B cell (primary cell): ENCODE results near the gene SLC25A17. TPM values are rescaled to one million over a fixed set of nuclear protein-coding genes. Genes with fewer than 3 reads are reported as not detected.
"Not testable (repeated sequence)": the region's sequence is repeated elsewhere in the genome, so short reads cannot be mapped to it uniquely, and the experiment has no call there.

Experiments used
- ATAC-seq: fragments of 200-7000 bp; cut with Tn5 transposase; one replicate; pipeline ENCODE4 v1.10.0; 2021; ENCODE audit warnings: low read depth, mild to moderate bottlenecking, moderate number of reproducible peaks, moderate library complexity
- CTCF ChIA-PET: fragments of 350-600 bp; sonication (Branson Sonifier 250); formaldehyde crosslinking; loops from one replicate; lab custom pipeline; 2021; ENCODE audit warnings: antibody characterized with exemption, inconsistent platforms; lab: Charles Lee
- POLR2A ChIA-PET: fragments of 350-600 bp; sonication (Branson Sonifier 250); formaldehyde crosslinking; loops from one replicate; lab custom pipeline; 2021; ENCODE audit warnings: antibody characterized with exemption; lab: Charles Lee
- DNase-seq: peaks from one replicate; pipeline ENCODE4 v3.0.0; 2013
- H2AFZ ChIP-seq: 2 replicates; pipeline ENCODE4 v1.6.1; 2012; ENCODE audit warnings: mild to moderate bottlenecking, low read depth, low read length; ENCODE audit not compliant: insufficient read depth, poor library complexity, severe bottlenecking
- H3K27ac ChIP-seq, 2 donors: 1 replicate in 1 of 2; 2 replicates in 1 of 2; pipeline ENCODE4 v1.5.1; 2012 to 2013; ENCODE audit warnings: low read length in 2 of 2, mild to moderate bottlenecking in 2 of 2, moderate library complexity in 1 of 2
- H3K27me3 ChIP-seq, 4 experiments: fragments of 200-600 bp in 1 of 4; sonication (generic) in 1 of 4; replicated peaks in 1 of 4; 1 replicate in 2 of 4; 2 replicates in 2 of 4; pipeline versions ENCODE4 v1.6.1 to v1.7.0; 2013 to 2016; ENCODE audit warnings: low read length in 3 of 4, mild to moderate bottlenecking in 2 of 4, mixed read lengths in 1 of 4, moderate library complexity in 1 of 4; ENCODE audit not compliant: insufficient read depth in 4 of 4, control insufficient read depth in 3 of 4; ENCODE audit errors: control extremely low read depth in 1 of 4
- H3K36me3 ChIP-seq, 2 experiments: replicated peaks in 1 of 2; 1 replicate in 1 of 2; 2 replicates in 1 of 2; pipeline versions ENCODE4 v1.6.1 to v1.7.1; 2013; ENCODE audit warnings: low read length in 1 of 2; ENCODE audit not compliant: insufficient read depth in 2 of 2, control insufficient read depth in 1 of 2; ENCODE audit errors: control extremely low read depth in 1 of 2, extremely low read depth in 1 of 2
- H3K4me1 ChIP-seq, 2 donors: fragments of 200-600 bp in 1 of 2; sonication (generic) in 1 of 2; 1 replicate in 1 of 2; 2 replicates in 1 of 2; pipeline versions ENCODE4 v1.5.1 to v1.6.1; 2013 to 2017; ENCODE audit warnings: low read length in 2 of 2; ENCODE audit not compliant: control insufficient read depth in 2 of 2, insufficient read depth in 2 of 2
- H3K4me2 ChIP-seq: replicated peaks from 2 replicates; pipeline ENCODE3; 2012; ENCODE audit warnings: mild to moderate bottlenecking, low read depth, low read length; ENCODE audit not compliant: poor library complexity, severe bottlenecking
- H3K4me3 ChIP-seq, 5 experiments: fragments of 200-600 bp in 1 of 5; sonication (generic) in 1 of 5; 1 replicate in 3 of 5; 2 replicates in 2 of 5; pipeline versions ENCODE4 v1.5.1 to v1.7.0; 2011 to 2016; ENCODE audit warnings: low read length in 4 of 5, mild to moderate bottlenecking in 4 of 5, low read depth in 2 of 5, control low read depth in 1 of 5, moderate library complexity in 1 of 5; ENCODE audit not compliant: insufficient read depth in 1 of 5; ENCODE audit errors: control extremely low read depth in 1 of 5, extremely low read depth in 1 of 5
- H3K79me2 ChIP-seq: fragments of 200-600 bp; sonication (generic); one replicate; pipeline ENCODE4 v1.6.0; 2016; ENCODE audit warnings: low read length; ENCODE audit not compliant: control insufficient read depth, insufficient read depth
- H3K9ac ChIP-seq: fragments of 200-600 bp; sonication (generic); 2 replicates; pipeline ENCODE4 v1.6.1; 2017; ENCODE audit warnings: mild to moderate bottlenecking, low read length, moderate library complexity
- H3K9me3 ChIP-seq, 3 donors: one replicate each; pipeline versions ENCODE4 v1.6.1 to v1.7.1; 2013; ENCODE audit warnings: low read length in 2 of 3; ENCODE audit not compliant: control insufficient read depth in 2 of 3, insufficient read depth in 1 of 3; ENCODE audit errors: control extremely low read depth in 1 of 3
- H4K20me1 ChIP-seq: 2 replicates; pipeline ENCODE4 v1.6.0; 2012; ENCODE audit warnings: mild to moderate bottlenecking, low read length; ENCODE audit not compliant: insufficient read depth, control insufficient read depth, poor library complexity, severe bottlenecking
- H3K27ac Mint-ChIP-seq: one replicate; pipeline ENCODE4 v1.8.0; 2021; ENCODE audit warnings: mixed read lengths
- H3K27me3 Mint-ChIP-seq: one replicate; pipeline ENCODE4 v1.8.0; 2021; ENCODE audit warnings: mixed read lengths
- H3K4me1 Mint-ChIP-seq: one replicate; pipeline ENCODE4 v1.8.0; 2021; ENCODE audit warnings: mixed read lengths
- H3K4me3 Mint-ChIP-seq: one replicate; pipeline ENCODE4 v1.8.0; 2021; ENCODE audit warnings: mixed read lengths
- H3K9me3 Mint-ChIP-seq: one replicate; pipeline ENCODE4 v1.8.0; 2022; ENCODE audit warnings: mixed read lengths; ENCODE audit not compliant: insufficient read depth
- CTCF ChIP-seq: fragments of 200-600 bp; IDR thresholded peaks from one replicate; pipeline ENCODE4 v1.8.0; 2022; ENCODE audit warnings: antibody characterized with exemption, mild to moderate bottlenecking
- EZH2 ChIP-seq: IDR thresholded peaks from 2 replicates; pipeline ENCODE4 v1.6.1; 2012; ENCODE audit warnings: borderline replicate concordance, low read depth, mild to moderate bottlenecking, moderate library complexity, low read length; ENCODE audit not compliant: insufficient read depth, poor library complexity, severe bottlenecking
- WGBS: methylation state at CpG from one replicate; pipeline ENCODE4 v1.1.5; 2013; ENCODE audit warnings: missing lambda C conversion rate; ENCODE audit not compliant: insufficient coverage; 5-methylcytosine and 5-hydroxymethylcytosine counted together
- intact Hi-C: fragments of 100-400 bp; cut with micrococcal nuclease; formaldehyde crosslinking; loops from one replicate; pipeline ENCODE4 v1.10.0; 2022
- polyA minus RNA-seq: library from RNA; depleted of rRNA, polyadenylated mRNA; stranded (reverse); fragments of >200 nt; gene quantifications from 2 replicates; pipeline ENCODE4 v1.2.3, GENCODE V29; 2012
- polyA plus RNA-seq: library from polyadenylated mRNA; depleted of rRNA; stranded (reverse); fragments of >200 nt; gene quantifications from 2 replicates; pipeline ENCODE4 v1.2.3, GENCODE V29; 2012
- total RNA-seq, 2 donors: library from RNA; stranded (reverse); fragments of 120-200 nt in 1 of 2; gene quantifications; 1 replicate in 1 of 2; 2 replicates in 1 of 2; pipeline versions ENCODE4 v1.2.3 to v1.2.4, GENCODE V29; 2013 to 2022

SLC25A17 gene
- 13.4 and 15.0 TPM in 2 replicates for total RNA-seq
- 16.4 TPM for total RNA-seq (2013)
- 10.9 and 13.1 TPM in 2 replicates for polyA plus RNA-seq
- 10.0 TPM in 2 replicates for polyA minus RNA-seq

GRCh38 chr22:40818747-40819598 is at the start of gene SLC25A17:
Gene SLC25A17 (minus strand): TSS chr22:40819346. CDS start chr22:40819248, 98 bp downstream.
- WGBS = under 1% methylated on average over 52 of the region's 61 CpGs
- H3K4me1 ChIP-seq = peaks cover 22 to 27% of the 10 kb centered on the region in 2 donors
- ChIA-PET CTCF (interaction anchor here (0.6 to 2.9 kb wide), 5 partner anchors 59 to 136 kb away, joined by 3 to 14 read pairs (median 4); no protein-coding TSS in a partner anchor), POLR2A (interaction anchor here (0.5 to 1.1 kb wide), 7 partner anchors 12 to 1431 kb away, joined by 3 to 6 read pairs (median 3); partner anchors contain the start of gene XPNPEP3)
- no peaks in the 10 kb centered on the region for H3K9me3 ChIP-seq
- peaks cover 0 to 9% of the 10 kb centered on the region in 2 experiments for H3K36me3 ChIP-seq
- intact Hi-C loops = loop anchor here (1.0 to 5.0 kb wide), 5 partner anchors 37 to 642 kb away; partner anchors contain the start of genes ADSL, EP300, ST13 and TNRC6B
- peak within 1 kb of the TSS; percentile 100 for H2AFZ ChIP-seq
- Mint-ChIP-seq H3K4me3 (peak within 1 kb of the TSS; percentile 95), H3K9me3 (no peaks in the 10 kb centered on the region), H3K4me1 (peaks cover 34% of the 10 kb centered on the region), H3K27me3 (no peaks in the 10 kb centered on the region), H3K27ac (peak within 1 kb of the TSS; percentile 91)
- peak within 1 kb of the TSS; percentile 74 to 100 (median 98) for H3K4me3 ChIP-seq
- ATAC-seq = peak; percentile 92
- peak within 1 kb of the TSS; percentile 98 for H3K9ac ChIP-seq
- peak; percentile 89 for DNase-seq
- H3K27ac ChIP-seq = peak within 1 kb of the TSS; percentile 59 to 75
- H3K4me2 ChIP-seq = peak within 1 kb of the TSS; percentile 77
- H4K20me1 ChIP-seq = peaks cover 10% of the 10 kb centered on the region
- peak; percentile 44 for TF ChIP-seq CTCF
- TF ChIP-seq EZH2 = no peak
- H3K27me3 ChIP-seq = no peaks in the 10 kb centered on the region
- peaks cover 49% of the 10 kb centered on the region for H3K79me2 ChIP-seq

GRCh38 chr22:40868379-40868778 is 49.2 kb upstream of the SLC25A17 start:
- Histone ChIP-seq H3K36me3 (peaks cover 2 to 12% of the 10 kb centered on the region in 2 experiments), H3K79me2 (peaks cover 51% of the 10 kb centered on the region)
- ATAC-seq, H3K27ac ChIP-seq, DNase-seq, H3K4me3 Mint-ChIP-seq, H3K4me1 ChIP-seq, H3K4me3 ChIP-seq, intact Hi-C loops, H2AFZ ChIP-seq, H3K9ac ChIP-seq, H3K9me3 ChIP-seq, H4K20me1 ChIP-seq, H3K27me3 Mint-ChIP-seq, H3K9me3 Mint-ChIP-seq, H3K27me3 ChIP-seq, POLR2A ChIA-PET, H3K27ac Mint-ChIP-seq, H3K4me2 ChIP-seq: not testable (repeated sequence)
- CTCF ChIA-PET = interaction anchor here (0.6 to 1.4 kb wide), 2 partner anchors 23 to 54 kb away, joined by 3 read pairs; no protein-coding TSS in a partner anchor
- H3K4me1 Mint-ChIP-seq = peaks cover 14% of the 10 kb centered on the region
- WGBS = 100% methylated on average over 5 of the region's 6 CpGs
